ENCODE measurements around the gene SV2C. TPM values are rescaled to one million over a fixed set of nuclear protein-coding genes. Genes with fewer than 3 reads are reported as not detected.

Gene SV2C
- total and polyA plus RNA-seq, 3 donors from 2014 or later: 0.24 to 0.87 (median 0.56) TPM

GRCh38 chr5:76389513-76390154 is 306.5 kb downstream of the SV2C start:
- H3K4me3 ChIP-seq: no peak overlapping the region
- 65 to 68% methylated on average over 13 of the region's 13 CpGs for WGBS, 2 donors
- H3K4me1 ChIP-seq: no peaks in the 10 kb centered on the region
- TF ChIP-seq CTCF (IDR thresholded peaks at IDR 0.05) (no peak), POLR2A (IDR thresholded peaks at IDR 0.05) (no peak)
- H3K27ac ChIP-seq: no peak overlapping the region
- no peaks in the 10 kb centered on the region for H3K9me3 ChIP-seq
- intact Hi-C loops (cut with DNase I; ENCODE audit: low total_unique reads): no loop called here
- no peaks in the 10 kb centered on the region for H3K36me3 ChIP-seq (ENCODE audit: low read depth, missing control alignments)
- DNase-seq: no peak
- H3K27me3 ChIP-seq: no peaks in the 10 kb centered on the region

GRCh38 chr5:76391014-76391413 is 307.8 kb downstream of the SV2C start:
- Histone ChIP-seq H3K4me1 (no peaks in the 10 kb centered on the region), H3K4me3 (no peak overlapping the region), H3K36me3 (ENCODE audit: low read depth, missing control alignments) (no peaks in the 10 kb centered on the region), H3K27me3 (no peaks in the 10 kb centered on the region), H3K27ac (no peak overlapping the region), H3K9me3 (no peaks in the 10 kb centered on the region)
- DNase-seq: no peak
- intact Hi-C loops (cut with DNase I; ENCODE audit: low total_unique reads): no loop called here
- 89 to 91% methylated on average over 9 of the region's 9 CpGs for WGBS, 2 donors
- TF ChIP-seq CTCF (IDR thresholded peaks at IDR 0.05) (no peak), POLR2A (IDR thresholded peaks at IDR 0.05) (no peak)

- no peak overlapping the region for H3K4me3 ChIP-seq
- 73 to 76% methylated on average over 5 of the region's 5 CpGs for WGBS, 2 donors
Measured at GRCh38 chr5:76393035-76393680, 310.0 kb downstream of the SV2C start.

DNA sequence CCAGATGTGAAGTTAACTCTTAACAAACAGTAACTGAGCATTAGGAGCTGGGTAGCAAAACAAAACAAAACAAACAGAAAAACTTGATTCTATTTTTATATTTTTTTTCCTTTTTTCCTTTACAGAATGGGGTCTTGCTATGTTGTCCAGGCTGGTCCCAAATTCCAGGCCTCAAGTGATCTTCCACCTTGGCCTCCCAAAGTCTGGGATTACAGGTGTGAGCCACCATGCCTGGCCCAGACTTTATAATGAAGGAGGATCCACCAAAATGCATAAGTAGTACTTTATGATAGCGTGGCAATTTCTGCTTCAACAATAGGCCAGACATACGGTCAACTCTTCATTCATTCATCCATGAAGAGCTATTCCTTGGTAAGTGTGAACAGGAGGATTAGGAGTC is 314.0 kb downstream of the SV2C start:
- DNase-seq: no peak
- Histone ChIP-seq H3K27ac (no peak overlapping the region), H3K36me3 (ENCODE audit: low read depth, missing control alignments) (no peaks in the 10 kb centered on the region), H3K27me3 (no peaks in the 10 kb centered on the region), H3K4me3 (no peak overlapping the region), H3K4me1 (no peaks in the 10 kb centered on the region), H3K9me3 (no peaks in the 10 kb centered on the region)
- TF ChIP-seq POLR2A (IDR thresholded peaks at IDR 0.05): no peak
- no peak for TF ChIP-seq CTCF (IDR thresholded peaks at IDR 0.05)
- intact Hi-C loops (cut with DNase I; ENCODE audit: low total_unique reads): no loop called here
- 97 to 99% methylated on average over 2 of the region's 2 CpGs for whole genome bisulfite sequencing, 2 donors

More at GRCh38 chr5:76393035-76393680, 310.0 kb downstream of the SV2C start:
- no peak overlapping the region for H3K27ac ChIP-seq
- TF ChIP-seq CTCF (IDR thresholded peaks at IDR 0.05) (no peak), POLR2A (IDR thresholded peaks at IDR 0.05) (no peak)
- DNase-seq: no peak
- intact Hi-C loops (cut with DNase I; ENCODE audit: low total_unique reads): no loop called here
- H3K36me3 ChIP-seq (ENCODE audit: low read depth, missing control alignments): no peaks in the 10 kb centered on the region
- H3K4me1 ChIP-seq: no peaks in the 10 kb centered on the region
- no peaks in the 10 kb centered on the region for H3K27me3 ChIP-seq
- no peaks in the 10 kb centered on the region for H3K9me3 ChIP-seq

- no peak for DNase-seq
Measured at GRCh38 chr5:76399268-76399667, 316.1 kb downstream of the SV2C start.

More at GRCh38 chr5:76399268-76399667, 316.1 kb downstream of the SV2C start:
- Histone ChIP-seq H3K4me3 (no peak overlapping the region), H3K4me1 (no peaks in the 10 kb centered on the region), H3K27ac (no peak overlapping the region), H3K27me3 (no peaks in the 10 kb centered on the region), H3K36me3 (ENCODE audit: low read depth, missing control alignments) (no peaks in the 10 kb centered on the region), H3K9me3 (no peaks in the 10 kb centered on the region)
- 91 to 95% methylated on average over 2 of the region's 2 CpGs for WGBS, 2 donors
- no peak for TF ChIP-seq CTCF (IDR thresholded peaks at IDR 0.05)
- no peak for TF ChIP-seq POLR2A (IDR thresholded peaks at IDR 0.05)
- intact Hi-C loops (cut with DNase I; ENCODE audit: low total_unique reads): no loop called here

Measured in testis (tissue), 3 donors.